ENCODE results near the gene LRFN2.

Gene LRFN2

GRCh38 chr6:40343318-40343876 is 243.8 kb downstream of the LRFN2 start:
- no peak for DNase-seq

- DNase-seq = no peak
Measured at GRCh38 chr6:40342723-40343122, 244.4 kb downstream of the LRFN2 start.

GRCh38 chr6:40341726-40342125 is 245.4 kb downstream of the LRFN2 start:
- no peak for DNase-seq

Measured in CD4-positive, alpha-beta T cell treated with Interferon gamma for 1 hour (primary cell).